Activated CD4-positive, CD25-positive, alpha-beta regulatory T cell treated with anti-CD3 and anti-CD28 coated beads, Interleukin-2, amount 50 U/mL, for 72 hours (primary cell): ENCODE measurements around the gene IL1RAPL2.

Source experiments
- DNase-seq: peaks from one replicate; pipeline ENCODE4 v3.0.0; 2021

IL1RAPL2 gene

GRCh38 chrX:105282077-105282476 lies 716.1 kb downstream of the IL1RAPL2 start:
- no peak for DNase-seq

- no peak for DNase-seq
Measured at GRCh38 chrX:105297041-105297440, 731.0 kb downstream of the IL1RAPL2 start.

- no peak for DNase-seq
Measured at GRCh38 chrX:105299286-105299685, 733.3 kb downstream of the IL1RAPL2 start.

GRCh38 chrX:105302246-105302645 lies 736.2 kb downstream of the IL1RAPL2 start:
- DNase-seq, result no peak

- DNase-seq, result no peak
Measured at GRCh38 chrX:105307762-105308161, 741.8 kb downstream of the IL1RAPL2 start.

GRCh38 chrX:105313596-105313995 lies 747.6 kb downstream of the IL1RAPL2 start:
- no peak for DNase-seq

GRCh38 chrX:105314458-105314857 lies 748.5 kb downstream of the IL1RAPL2 start:
- DNase-seq, result no peak

- no peak for DNase-seq
Measured at GRCh38 chrX:105315248-105315647, 749.2 kb downstream of the IL1RAPL2 start.

GRCh38 chrX:105317117-105317516 lies 751.1 kb downstream of the IL1RAPL2 start:
- no peak for DNase-seq

GRCh38 chrX:105323928-105324327 lies 757.9 kb downstream of the IL1RAPL2 start:
- DNase-seq, result no peak

- no peak for DNase-seq
Measured at GRCh38 chrX:105328773-105329172, 762.8 kb downstream of the IL1RAPL2 start.

GRCh38 chrX:105331244-105331643 lies 765.2 kb downstream of the IL1RAPL2 start:
- no peak for DNase-seq

GRCh38 chrX:105347373-105347772 lies 781.4 kb downstream of the IL1RAPL2 start:
- DNase-seq, result no peak

- no peak for DNase-seq
Measured at GRCh38 chrX:105349476-105349875, 783.5 kb downstream of the IL1RAPL2 start.

GRCh38 chrX:105375816-105376215 lies 809.8 kb downstream of the IL1RAPL2 start:
- no peak for DNase-seq

GRCh38 chrX:105424729-105425128 lies 858.7 kb downstream of the IL1RAPL2 start:
- DNase-seq, result no peak

- no peak for DNase-seq
Measured at GRCh38 chrX:105451401-105451800, 885.4 kb downstream of the IL1RAPL2 start.

GRCh38 chrX:105458846-105459245 lies 892.8 kb downstream of the IL1RAPL2 start:
- DNase-seq, result no peak

GRCh38 chrX:105460376-105460775 lies 894.4 kb downstream of the IL1RAPL2 start:
- DNase-seq, result no peak

- DNase-seq, result no peak
Measured at GRCh38 chrX:105461016-105461415, 895.0 kb downstream of the IL1RAPL2 start.

GRCh38 chrX:105462186-105462585 lies 896.2 kb downstream of the IL1RAPL2 start:
- no peak for DNase-seq

- no peak for DNase-seq
Measured at GRCh38 chrX:105463473-105463872, 897.5 kb downstream of the IL1RAPL2 start.

- DNase-seq, result no peak
Measured at GRCh38 chrX:105464618-105465017, 898.6 kb downstream of the IL1RAPL2 start.

- DNase-seq, result no peak
Measured at GRCh38 chrX:105468741-105469140, 902.7 kb downstream of the IL1RAPL2 start.

GRCh38 chrX:105471597-105471996 lies 905.6 kb downstream of the IL1RAPL2 start:
- no peak for DNase-seq

- DNase-seq, result no peak
Measured at GRCh38 chrX:105475801-105476200, 909.8 kb downstream of the IL1RAPL2 start.
